ENCODE data around the gene SLC12A8.

- no peak for TF ChIP-seq CTCF (IDR thresholded peaks at IDR 0.05 in 4 of 5, conservative IDR thresholded peaks at IDR 0.05 in 1 of 5)
- no peak for TF ChIP-seq POLR2A (IDR thresholded peaks at IDR 0.05)
These were observed 51.8 kb downstream of the SLC12A8 start for GRCh38 chr3:125160606-125161371.
